HG02981 (cell line): ENCODE data around the gene KDM5B.
"Not testable (repeated sequence)": the region's sequence is repeated elsewhere in the genome, so short reads cannot be mapped to it uniquely, and the experiment has no call there.

Experiments used
- ATAC-seq: cut with Tn5 transposase; IDR thresholded peaks from one replicate; pipeline ENCODE4 v1.9.1; 2021; ENCODE audit warnings: mild to moderate bottlenecking, moderate library complexity; ENCODE audit not compliant: unreplicated experiment

Gene KDM5B

DNA sequence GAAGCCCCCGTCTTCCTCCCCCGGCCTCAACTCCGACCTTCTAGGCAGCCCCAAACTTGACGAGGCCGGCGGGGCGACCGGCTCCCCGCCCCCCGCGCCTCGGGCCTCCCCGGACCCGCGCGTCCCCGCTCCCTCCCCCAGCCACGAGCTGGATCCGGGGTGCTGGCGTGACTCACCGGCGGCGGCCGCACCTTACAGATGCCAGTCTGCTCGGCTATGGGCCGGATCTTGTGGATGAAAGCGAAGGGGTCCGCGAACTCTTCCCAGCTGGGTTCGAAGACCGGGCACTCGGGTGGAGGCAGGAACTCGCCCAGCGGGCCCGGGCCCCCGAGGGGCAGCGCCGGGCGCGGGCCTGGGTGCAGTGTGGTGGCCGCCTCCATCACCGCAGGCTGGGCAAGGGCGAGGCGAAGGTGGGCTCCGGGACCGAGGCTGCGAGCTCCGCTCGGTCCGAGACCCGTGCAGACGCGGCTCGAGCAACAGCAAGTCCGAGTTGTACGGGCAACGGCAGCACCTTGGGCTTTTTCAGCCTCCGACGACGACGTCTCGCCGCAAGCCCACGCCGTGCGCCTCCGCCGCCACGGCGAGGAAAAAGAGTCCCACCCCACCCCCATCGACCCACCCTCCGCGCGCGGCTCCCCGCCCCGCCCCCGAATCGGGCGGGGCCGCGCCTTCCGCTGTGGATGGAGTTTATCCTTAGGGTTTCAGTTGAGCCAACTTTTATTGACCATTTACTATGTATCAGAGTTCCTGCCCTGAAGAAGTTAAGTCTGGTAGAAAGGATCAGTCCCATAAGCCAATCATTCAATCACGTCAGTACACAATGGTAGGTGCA is at the start of gene KDM5B:
TSS of gene KDM5B (minus strand) at position 496 of the 832 bp plus-strand sequence. CDS start at position 380, 116 bp downstream.
- ATAC-seq, result no peak

GRCh38 chr1:202857136-202857610 is 49.0 kb upstream of the KDM5B start:
- ATAC-seq, result no peak

- ATAC-seq, result no peak
Measured at GRCh38 chr1:202856014-202856413, 47.8 kb upstream of the KDM5B start.

- ATAC-seq, result no peak
Measured at GRCh38 chr1:202854787-202855186, 46.6 kb upstream of the KDM5B start.

DNA sequence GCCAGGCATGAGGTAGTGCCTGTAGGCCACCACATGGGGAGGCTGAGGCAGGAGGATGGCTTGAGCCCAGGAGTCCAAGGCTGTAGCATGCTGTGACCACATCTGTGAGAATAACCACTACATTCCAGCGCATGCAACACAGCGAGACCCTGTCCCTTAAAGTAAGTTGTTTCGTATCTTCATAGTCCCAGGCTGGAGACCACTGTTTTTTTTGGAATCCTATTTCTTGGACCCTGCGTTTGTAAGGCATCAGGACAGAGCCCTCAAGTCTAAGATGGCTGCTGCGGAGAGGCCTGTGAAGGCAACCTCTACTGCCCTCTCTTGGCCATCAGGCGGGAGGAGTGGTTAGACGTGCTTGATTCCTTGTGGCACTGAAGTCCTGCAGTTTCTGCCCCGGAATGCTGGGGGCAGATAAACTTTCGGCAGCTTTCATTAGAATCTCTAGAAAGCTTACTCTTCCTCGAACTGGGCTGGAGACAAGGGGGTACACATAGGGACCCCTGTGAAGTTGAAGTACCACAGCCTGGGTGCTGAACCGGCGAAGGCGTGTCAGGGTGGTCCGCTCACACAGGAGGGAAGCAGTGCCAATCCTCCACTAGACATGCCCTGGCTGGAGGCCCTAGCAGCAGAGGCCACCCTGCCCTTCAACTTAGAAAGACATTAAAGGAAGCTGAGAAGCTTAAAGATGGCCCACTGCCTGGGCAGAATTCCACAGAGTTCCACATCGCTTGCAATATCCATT is 44.1 kb upstream of the KDM5B start:
- no peak for ATAC-seq

DNA sequence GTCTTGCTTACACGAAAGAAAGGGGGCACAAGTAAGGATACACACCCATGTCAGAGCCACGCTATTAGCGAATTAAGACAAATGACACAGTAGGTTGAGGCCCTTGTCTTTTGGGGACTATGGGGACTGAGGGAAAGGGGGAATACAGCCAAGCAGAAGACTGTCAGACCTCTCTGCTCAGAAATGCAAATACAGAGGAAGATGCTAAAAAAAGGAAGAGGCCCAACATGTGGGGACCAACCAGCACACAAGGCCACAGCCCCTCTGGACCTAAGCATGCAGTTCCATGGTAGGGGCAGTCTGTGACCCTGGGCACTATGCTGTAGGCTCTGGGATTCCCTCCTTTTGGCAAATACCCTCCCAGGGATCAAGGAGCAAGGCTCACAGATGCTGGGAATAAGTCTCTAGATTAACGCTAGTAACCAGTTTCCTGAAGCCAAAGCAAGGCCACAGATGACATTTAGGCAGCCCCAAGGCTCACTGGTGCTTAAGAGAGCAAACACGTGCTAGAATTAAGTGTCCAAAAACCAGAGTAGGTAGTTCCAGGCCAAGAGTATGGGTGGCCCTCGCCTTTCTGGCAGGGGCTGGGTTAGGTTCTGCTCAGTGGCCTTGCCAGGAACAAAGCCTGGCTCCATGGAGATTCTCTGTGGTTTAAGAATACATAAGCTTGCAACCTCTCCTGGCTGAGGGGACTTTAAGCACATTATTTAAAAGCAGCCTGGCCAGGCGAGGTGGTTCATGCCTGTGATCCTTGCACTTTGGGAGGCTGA is 42.6 kb upstream of the KDM5B start:
- no peak for ATAC-seq

- ATAC-seq, result no peak
Measured at GRCh38 chr1:202848191-202848542, 39.9 kb upstream of the KDM5B start.

DNA sequence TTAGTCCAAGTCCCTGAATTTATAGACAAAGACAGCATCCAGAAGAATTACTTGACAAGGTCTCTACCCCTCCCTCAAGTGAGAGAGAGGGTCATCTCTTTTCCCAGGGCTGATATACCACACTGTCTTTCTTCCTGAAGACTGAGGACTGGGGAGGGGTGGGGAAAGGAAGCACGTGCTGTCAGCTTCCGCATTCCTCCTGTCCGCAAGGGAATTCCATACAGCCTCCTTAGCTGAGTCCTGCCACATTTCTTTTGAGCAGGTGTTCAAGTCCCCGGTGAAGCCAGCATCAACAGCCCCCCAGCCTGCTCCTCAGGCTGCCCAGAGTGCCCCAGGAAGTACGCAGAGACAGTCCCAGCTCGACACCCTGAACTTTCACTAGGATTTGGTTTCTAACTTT is 36.7 kb upstream of the KDM5B start:
- ATAC-seq, result no peak

- no peak for ATAC-seq
Measured at GRCh38 chr1:202844259-202844658, 36.0 kb upstream of the KDM5B start.

- no peak for ATAC-seq
Measured at GRCh38 chr1:202843081-202843480, 34.9 kb upstream of the KDM5B start.

- ATAC-seq, result no peak
Measured at GRCh38 chr1:202837746-202838262, 29.6 kb upstream of the KDM5B start.

DNA sequence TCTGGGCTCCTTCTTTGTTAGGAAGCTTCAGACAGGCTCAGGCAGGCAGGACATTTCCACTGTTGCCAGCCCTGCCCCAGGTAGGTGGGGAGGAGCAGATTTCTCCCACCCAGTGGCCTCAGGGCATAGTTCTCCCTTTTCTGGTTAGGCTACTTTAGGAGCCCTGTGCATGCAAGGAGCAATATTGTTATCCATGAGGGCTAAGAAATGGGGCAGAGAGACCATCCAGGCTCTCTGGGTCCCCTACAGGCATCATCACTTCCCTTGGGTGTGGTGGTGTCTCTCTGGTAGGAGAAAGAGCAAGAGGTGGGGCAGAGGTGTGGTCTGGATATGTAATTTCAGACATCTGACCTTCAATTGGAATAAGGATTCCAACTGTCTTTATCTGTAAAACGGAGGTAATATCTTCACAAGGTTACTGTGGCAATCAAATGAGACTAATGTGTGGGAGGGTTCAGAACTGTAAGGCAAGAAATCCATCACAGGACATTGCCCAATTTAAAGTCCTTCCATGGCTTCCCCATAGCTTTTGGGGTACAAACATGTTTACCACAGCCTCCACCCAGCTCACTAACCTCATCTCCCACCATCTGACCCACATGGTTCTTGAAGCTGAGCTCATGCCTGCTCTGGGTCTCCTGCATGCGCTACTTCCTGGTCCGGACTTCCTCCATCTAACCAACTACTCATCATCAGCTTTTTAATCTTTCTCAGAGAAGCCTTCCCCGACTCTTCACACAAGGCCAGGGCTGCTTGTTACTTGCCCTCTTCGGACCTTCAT is 28.6 kb upstream of the KDM5B start:
- ATAC-seq, result no peak

DNA sequence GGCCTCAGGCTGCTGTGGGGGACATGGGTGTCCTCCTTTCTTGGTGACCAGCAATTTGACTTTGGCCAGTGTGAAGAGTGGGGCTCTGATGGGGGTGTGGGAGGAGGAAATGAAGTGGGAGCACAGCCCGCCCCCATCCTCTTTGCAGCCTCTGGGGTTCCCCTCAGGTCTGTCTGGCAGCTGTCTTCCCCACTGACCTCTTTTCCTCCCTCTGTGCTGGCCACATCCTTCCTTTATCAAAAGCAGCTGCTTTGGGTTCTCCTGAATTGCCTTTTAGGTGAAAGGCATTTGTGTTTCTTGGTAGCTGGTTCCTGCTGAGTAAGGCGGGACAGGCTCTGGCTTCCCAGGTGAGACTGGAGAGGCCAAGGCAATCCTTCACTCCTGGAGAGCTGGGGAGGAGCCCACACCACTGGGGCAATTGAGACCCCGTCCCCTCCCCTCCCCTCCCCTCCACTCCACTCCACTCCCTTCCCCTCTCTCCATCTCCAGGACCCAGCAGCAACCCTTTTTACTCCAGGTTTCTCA is 27.4 kb upstream of the KDM5B start:
- no peak for ATAC-seq

GRCh38 chr1:202834771-202835547 is 26.7 kb upstream of the KDM5B start:
- no peak for ATAC-seq

DNA sequence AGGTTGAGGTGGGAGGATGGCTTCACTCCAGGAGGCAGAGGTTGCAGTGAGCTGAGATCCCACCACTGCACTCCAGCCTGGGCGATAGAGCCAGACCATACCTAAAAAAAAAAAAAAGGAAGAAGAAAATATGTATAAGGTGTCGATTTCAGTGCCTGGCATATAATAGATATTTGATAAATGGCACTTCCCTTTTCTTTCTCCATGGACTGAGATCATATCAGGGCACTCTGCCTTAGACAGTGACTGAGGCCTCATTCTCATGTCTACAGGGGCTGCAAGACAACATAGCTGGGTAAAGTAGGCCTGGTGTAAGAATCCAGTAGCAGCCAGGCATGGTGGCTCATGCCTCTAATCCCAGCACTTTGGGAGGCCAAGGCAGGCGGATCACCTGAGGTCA is 23.7 kb upstream of the KDM5B start:
- ATAC-seq, result no peak

DNA sequence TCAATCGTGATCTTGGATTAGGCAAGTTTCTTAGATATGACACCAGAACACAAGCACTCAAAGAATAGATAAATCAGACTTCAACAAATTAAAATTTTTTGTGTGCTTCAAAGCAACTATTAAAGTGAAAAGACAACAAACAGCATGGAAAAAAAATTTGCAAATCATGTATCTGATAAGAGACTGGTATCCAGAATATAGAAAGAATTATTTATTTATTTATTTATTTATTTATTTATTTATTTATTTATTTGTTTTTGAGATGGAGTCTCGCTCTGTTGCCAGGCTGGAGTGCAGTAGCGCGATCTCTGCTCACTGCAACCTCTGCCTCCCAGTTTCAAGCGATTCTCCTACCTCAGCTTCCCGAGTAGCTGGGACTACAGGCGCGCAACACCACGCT is 21.0 kb upstream of the KDM5B start:
- not testable (repeated sequence) for ATAC-seq

DNA sequence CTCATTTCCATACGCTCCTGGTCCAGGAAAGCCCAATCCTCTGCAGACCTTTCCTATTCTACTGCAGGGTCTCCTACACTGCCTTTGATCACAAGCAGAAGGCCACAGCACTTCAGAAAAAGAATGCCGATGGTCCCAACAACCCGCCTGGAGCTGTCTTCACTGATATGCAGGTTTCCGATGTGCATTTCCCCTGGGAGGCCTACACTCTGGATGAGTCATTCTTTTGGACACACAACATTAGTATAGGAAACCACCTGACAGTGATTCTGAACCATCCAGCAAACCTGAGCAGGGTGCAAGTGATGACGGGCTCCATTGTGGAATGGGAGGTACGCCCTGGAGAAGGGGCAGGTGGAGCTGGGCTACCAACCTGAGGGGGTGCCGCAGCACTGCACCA is 17.5 kb upstream of the KDM5B start:
- no peak for ATAC-seq

- no peak for ATAC-seq
Measured at GRCh38 chr1:202821467-202821866, 13.2 kb upstream of the KDM5B start.

GRCh38 chr1:202818819-202819218 is 10.6 kb upstream of the KDM5B start:
- ATAC-seq, result no peak
